ENCODE results near the gene FUT8. TPM values are rescaled to one million over a fixed set of nuclear protein-coding genes. Genes with fewer than 3 reads are reported as not detected.
"Not testable (repeated sequence)": the region's sequence is repeated elsewhere in the genome, so short reads cannot be mapped to it uniquely, and the experiment has no call there.

Gene FUT8
- total and polyA plus RNA-seq, 9 donors, result 18.1 to 51.1 (median 27.4) TPM

- intact Hi-C loops (cut with DNase I), result no loop called here
- Histone ChIP-seq H3K4me3 (no peak overlapping the region), H3K4me1 (ENCODE audit: insufficient read depth) (no peaks in the 10 kb centered on the region), H3K27ac (no peak overlapping the region), H3K27me3 (no peaks in the 10 kb centered on the region), H3K9me3 (no peaks in the 10 kb centered on the region), H3K36me3 (no peaks in the 10 kb centered on the region)
- TF ChIP-seq CTCF (IDR thresholded peaks at IDR 0.05), result no peak
- WGBS, 3 donors, result 70 to 95% (median 73%) methylated on average over 1 of the region's 1 CpG
- no peak for DNase-seq
Measured at GRCh38 chr14:65631040-65631439, 218.5 kb downstream of the FUT8 start.

GRCh38 chr14:65632487-65632886, 220.0 kb downstream of the FUT8 start:
- DNase-seq, result no peak
- WGBS, 3 donors, result 96 to 98% (median 97%) methylated on average over 1 of the region's 1 CpG
- TF ChIP-seq CTCF (IDR thresholded peaks at IDR 0.05) (no peak), POLR2A (IDR thresholded peaks at IDR 0.05) (no peak)
- intact Hi-C loops (cut with DNase I), result no loop called here
- Histone ChIP-seq H3K27me3 (no peaks in the 10 kb centered on the region), H3K4me3 (no peak overlapping the region), H3K9me3 (no peaks in the 10 kb centered on the region), H3K27ac (no peak overlapping the region), H3K4me1 (ENCODE audit: insufficient read depth) (no peaks in the 10 kb centered on the region), H3K36me3 (no peaks in the 10 kb centered on the region)

GRCh38 chr14:65633666-65634065, 221.1 kb downstream of the FUT8 start:
- H3K27ac ChIP-seq, H3K36me3 ChIP-seq: not testable (repeated sequence)
- WGBS, 3 donors, result 95 to 98% (median 96%) methylated on average over 13 to 26 of the region's 26 CpGs

GRCh38 chr14:65637780-65638179, 225.2 kb downstream of the FUT8 start:
- Histone ChIP-seq H3K27me3 (no peaks in the 10 kb centered on the region), H3K27ac (no peak overlapping the region), H3K4me3 (no peak overlapping the region), H3K9me3 (no peaks in the 10 kb centered on the region), H3K4me1 (ENCODE audit: insufficient read depth) (no peaks in the 10 kb centered on the region), H3K36me3 (no peaks in the 10 kb centered on the region)
- no peak for DNase-seq
- TF ChIP-seq CTCF (IDR thresholded peaks at IDR 0.05), result no peak
- no peak for TF ChIP-seq POLR2A (IDR thresholded peaks at IDR 0.05)
- no peak for TF ChIP-seq EP300 (IDR thresholded peaks at IDR 0.05)
- intact Hi-C loops (cut with DNase I), result no loop called here
- WGBS, 3 donors, result 80 to 88% (median 85%) methylated on average over 7 of the region's 7 CpGs

More at GRCh38 chr14:65633666-65634065, 221.1 kb downstream of the FUT8 start:
- H3K4me1 ChIP-seq (ENCODE audit: insufficient read depth); H3K27me3 ChIP-seq; DNase-seq; H3K4me3 ChIP-seq; H3K9me3 ChIP-seq; intact Hi-C loops (cut with DNase I): not testable (repeated sequence)

- no peak for DNase-seq
- WGBS, 3 donors, result 83 to 100% (median 91%) methylated on average over 1 of the region's 1 CpG
- no peaks in the 10 kb centered on the region for H3K4me1 ChIP-seq (ENCODE audit: insufficient read depth)
- TF ChIP-seq CTCF (IDR thresholded peaks at IDR 0.05) (no peak), POLR2A (IDR thresholded peaks at IDR 0.05) (no peak)
- H3K27ac ChIP-seq, result no peak overlapping the region
- intact Hi-C loops (cut with DNase I), result no loop called here
- H3K36me3 ChIP-seq, result no peaks in the 10 kb centered on the region
- H3K9me3 ChIP-seq, result no peaks in the 10 kb centered on the region
- H3K27me3 ChIP-seq, result no peaks in the 10 kb centered on the region
- no peak overlapping the region for H3K4me3 ChIP-seq
Measured at GRCh38 chr14:65639216-65639615, 226.7 kb downstream of the FUT8 start.
